DOHH2 (cell line): Measurements from ENCODE around the gene IRF2.

Experiments used
- CTCF ChIP-seq: fragments of 200-600 bp; sonication (generic); IDR thresholded peaks from one replicate; pipeline ENCODE4 v1.5.1; 2014; ENCODE audit warnings: antibody characterized with exemption, mild to moderate bottlenecking, low read depth, low read length; ENCODE audit not compliant: poor library complexity, severe bottlenecking
- EZH2phosphoT487 ChIP-seq: fragments of 200-600 bp; sonication (generic); IDR thresholded peaks from 2 replicates; pipeline ENCODE4 v1.6.1; 2017; ENCODE audit warnings: borderline replicate concordance, mild to moderate bottlenecking, antibody characterized with exemption, low read length, moderate library complexity, mixed read lengths

- TF ChIP-seq CTCF (no peak), EZH2phosphoT487 (0 out of 2 replicates have a peak, but pooled peaks have one; percentile 55)
Measured at GRCh38 chr4:184384056-184384809, 90.1 kb downstream of the IRF2 start.
